MM.1S (cell line): ENCODE results near the gene GHRL.

Experiments used
- CTCF ChIP-seq: fragments of 300-600 bp; sonication (generic); IDR thresholded peaks from 2 replicates; pipeline ENCODE4 v1.5.1; 2016; ENCODE audit warnings: antibody characterized with exemption, low read length, mixed read lengths
- EZH2 ChIP-seq: fragments of 300-600 bp; sonication (generic); optimal IDR thresholded peaks from 2 replicates; pipeline ENCODE3; 2017; ENCODE audit warnings: low read depth, mild to moderate bottlenecking, antibody characterized with exemption, low read length, mixed read lengths

DNA sequence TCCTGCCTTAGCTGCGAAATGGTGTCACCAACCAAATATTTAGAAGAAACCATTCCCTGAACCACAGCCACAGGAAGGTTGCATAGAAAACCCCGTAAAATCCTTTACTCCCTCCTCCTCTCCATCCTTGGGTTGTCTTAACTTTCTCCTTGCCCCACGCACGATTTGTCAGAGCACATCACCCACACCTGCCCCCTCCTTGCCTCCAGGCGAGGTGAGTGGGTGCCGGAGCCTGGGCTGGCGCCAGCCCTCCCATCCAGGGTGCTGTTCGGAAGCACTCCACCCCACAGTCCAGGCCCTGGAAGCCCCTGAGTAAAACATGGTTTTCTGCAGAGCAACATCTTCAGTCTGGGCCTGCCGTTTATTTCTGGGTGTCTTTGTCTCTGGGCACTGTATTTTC, 3.7 kb downstream of the GHRL start:
- TF ChIP-seq CTCF (no peak), EZH2 (no peak)
